Karpas-422 (cell line): ENCODE data around the gene HERPUD1. TPM values are rescaled to one million over a fixed set of nuclear protein-coding genes. Genes with fewer than 3 reads are reported as not detected.
"Not testable (repeated sequence)": the region's sequence is repeated elsewhere in the genome, so short reads cannot be mapped to it uniquely, and the experiment has no call there.

Experiments
- DNase-seq: peaks from one replicate; pipeline ENCODE4 v3.0.0-alpha.2; 2015
- H2AFZ ChIP-seq: fragments of 200-600 bp; sonication (generic); 2 replicates; pipeline ENCODE4 v1.6.1; 2014; ENCODE audit warnings: antibody characterized with exemption, low read length, mixed read lengths
- H3K27ac ChIP-seq: fragments of 200-600 bp; sonication (generic); 2 replicates; pipeline ENCODE4 v1.5.1; 2014; ENCODE audit warnings: mild to moderate bottlenecking, low read length, moderate library complexity
- H3K27me3 ChIP-seq: fragments of 200-600 bp; sonication (generic); 2 replicates; pipeline ENCODE4 v1.6.1; 2014; ENCODE audit warnings: low read length, mixed read lengths
- H3K36me3 ChIP-seq: fragments of 200-600 bp; sonication (generic); 2 replicates; pipeline ENCODE4 v1.6.1; 2014; ENCODE audit warnings: low read length, mixed read lengths; ENCODE audit not compliant: insufficient read depth
- H3K4me1 ChIP-seq: fragments of 200-600 bp; sonication (generic); 2 replicates; pipeline ENCODE4 v1.6.1; 2014; ENCODE audit warnings: mild to moderate bottlenecking, low read length, mixed read lengths
- H3K4me2 ChIP-seq: fragments of 200-600 bp; sonication (generic); 2 replicates; pipeline ENCODE4 v1.6.1; 2014; ENCODE audit warnings: low read length, low read depth, mild to moderate bottlenecking; ENCODE audit not compliant: poor library complexity, severe bottlenecking
- H3K4me3 ChIP-seq: fragments of 200-600 bp; sonication (generic); 2 replicates; pipeline ENCODE4 v1.5.1; 2014; ENCODE audit warnings: mild to moderate bottlenecking, antibody characterized with exemption, low read length, mixed read lengths
- H3K79me2 ChIP-seq: fragments of 200-600 bp; sonication (generic); 2 replicates; pipeline ENCODE4 v1.6.1; 2014; ENCODE audit warnings: mild to moderate bottlenecking, low read length, mixed read lengths
- H3K9ac ChIP-seq: fragments of 200-600 bp; sonication (generic); 2 replicates; pipeline ENCODE4 v1.6.0; 2014; ENCODE audit warnings: low read length
- H3K9me2 ChIP-seq: fragments of 200-600 bp; sonication (generic), shearing (Covaris generic); replicated peaks from 2 replicates; pipeline ENCODE4 v1.6.0; 2014; ENCODE audit warnings: mild to moderate bottlenecking, low read length, moderate library complexity; ENCODE audit not compliant: insufficient read depth
- H3K9me3 ChIP-seq: fragments of 300-700, 200-600 bp; sonication (generic); 2 replicates; pipeline ENCODE4 v1.6.1; 2014; ENCODE audit warnings: low read length, mixed read lengths
- H4K20me1 ChIP-seq: fragments of 200-600 bp; sonication (generic); 2 replicates; pipeline ENCODE4 v1.6.1; 2014; ENCODE audit warnings: mild to moderate bottlenecking, antibody characterized with exemption, low read length, low read depth; ENCODE audit not compliant: insufficient read depth
- total RNA-seq: library from RNA; depleted of rRNA; stranded (reverse); fragments of >200 nt; shearing (Covaris generic); gene quantifications from 2 replicates; pipeline ENCODE4 v1.2.3, GENCODE V29; 2014; ENCODE audit warnings: low replicate concordance; rRNA removed

The HERPUD1 gene
- total RNA-seq, 1 experiment from 2014 or later, result 112 TPM

DNA sequence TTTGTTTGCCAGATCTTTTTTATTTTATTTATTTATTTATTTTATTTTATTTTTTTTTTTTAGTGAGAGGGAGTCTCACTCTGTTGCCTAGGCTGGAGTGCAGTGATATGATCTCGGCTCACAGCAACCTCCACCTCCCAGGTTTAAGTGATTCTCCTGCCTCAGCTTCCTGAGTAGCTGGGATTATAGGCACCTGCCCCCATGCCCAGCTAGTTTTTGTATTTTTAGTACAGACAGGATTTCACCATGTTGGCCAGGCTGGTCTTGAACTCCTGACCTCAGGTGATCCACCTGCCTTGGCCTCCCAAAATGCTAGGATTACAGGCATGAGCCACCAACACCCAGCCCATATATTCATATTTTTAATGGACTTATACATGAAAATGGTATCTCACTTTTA lies 60.5 kb downstream of the HERPUD1 start:
- H3K9ac ChIP-seq, H3K4me3 ChIP-seq, H3K36me3 ChIP-seq, H3K27me3 ChIP-seq, H3K9me3 ChIP-seq, H3K4me2 ChIP-seq, H3K27ac ChIP-seq, H4K20me1 ChIP-seq, DNase-seq, H3K9me2 ChIP-seq, H2AFZ ChIP-seq: not testable (repeated sequence)
- Histone ChIP-seq H3K79me2 (peaks cover 71% of the 10 kb centered on the region), H3K4me1 (peaks cover 56% of the 10 kb centered on the region)

- Histone ChIP-seq H3K9me2 (no peaks in the 10 kb centered on the region), H3K79me2 (peaks cover 75% of the 10 kb centered on the region), H3K9ac (no peak overlapping the region), H3K9me3 (no peaks in the 10 kb centered on the region), H3K4me1 (peaks cover 53% of the 10 kb centered on the region), H3K36me3 (peaks cover 7% of the 10 kb centered on the region), H2AFZ (no peak overlapping the region), H3K27me3 (no peaks in the 10 kb centered on the region), H4K20me1 (no peaks in the 10 kb centered on the region), H3K27ac (peak overlapping the region; percentile 40; the same call in 1 of the 2 replicates), H3K4me3 (no peak overlapping the region), H3K4me2 (peak overlapping the region; percentile 7)
- DNase-seq, result no peak
These were observed 61.3 kb downstream of the HERPUD1 start for GRCh38 chr16:56993204-56993603.

- peaks cover 77% of the 10 kb centered on the region for H3K79me2 ChIP-seq
These were observed 62.4 kb downstream of the HERPUD1 start for GRCh38 chr16:56994311-56994710.

More at GRCh38 chr16:56994311-56994710, 62.4 kb downstream of the HERPUD1 start:
- no peak for DNase-seq
- Histone ChIP-seq H2AFZ (no peak overlapping the region), H3K4me3 (no peak overlapping the region), H3K9me2 (no peaks in the 10 kb centered on the region), H3K4me2 (no peak overlapping the region), H3K27ac (peak overlapping the region; percentile 62), H3K27me3 (no peaks in the 10 kb centered on the region), H4K20me1 (no peaks in the 10 kb centered on the region), H3K36me3 (peaks cover 7% of the 10 kb centered on the region), H3K4me1 (peaks cover 52% of the 10 kb centered on the region), H3K9me3 (no peaks in the 10 kb centered on the region), H3K9ac (no peak overlapping the region)

Other genes with a start within 250 kb of the HERPUD1 start
- 238 and 374 TPM in 2 replicates for gene MT1X, start 249.7 kb upstream of the HERPUD1 start, total RNA-seq
- 112 and 116 TPM in 2 replicates for gene NUP93, start 202.0 kb upstream of the HERPUD1 start, total RNA-seq
- 0.14 TPM in 1 of 2 replicates, not detected in the other for gene SLC12A3, start 66.9 kb upstream of the HERPUD1 start, total RNA-seq
- gene CETP, start 29.8 kb downstream of the HERPUD1 start, total RNA-seq, result 0.32 and 0.48 TPM in 2 replicates
- gene NLRC5, start 57.4 kb downstream of the HERPUD1 start, total RNA-seq, result 103 and 116 TPM in 2 replicates
- 4.6 and 5.1 TPM in 2 replicates for gene CPNE2, start 160.4 kb downstream of the HERPUD1 start, total RNA-seq